ENCODE measurements around the gene PDE11A. TPM values are rescaled to one million over a fixed set of nuclear protein-coding genes. Genes with fewer than 3 reads are reported as not detected.
"Not testable (repeated sequence)": the region's sequence is repeated elsewhere in the genome, so short reads cannot be mapped to it uniquely, and the experiment has no call there.

Gene PDE11A
- total RNA-seq, 2 experiments from 2014 or later: not detected

DNA sequence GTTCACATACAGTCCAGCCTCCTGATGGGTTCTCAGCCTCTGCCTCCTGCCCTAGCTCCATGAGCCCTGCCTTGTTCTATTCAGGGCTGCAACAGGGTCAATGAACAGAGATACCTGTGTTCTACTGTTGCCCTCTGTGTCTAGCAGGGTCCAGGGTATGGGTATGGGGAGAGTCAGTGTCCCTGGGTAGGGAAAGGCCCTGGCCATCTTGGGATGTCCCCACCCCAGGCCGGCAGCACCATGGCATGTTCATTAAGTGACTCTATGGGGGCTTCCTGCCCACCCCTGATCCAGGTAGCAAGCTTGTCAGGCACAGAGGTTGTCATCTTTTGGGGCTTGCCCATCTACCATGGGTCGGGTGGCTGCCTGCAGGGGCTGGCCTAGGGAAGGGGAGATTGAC is 13.5 kb downstream of the PDE11A start:
- no peak overlapping the region for H3K27ac ChIP-seq (ENCODE audit: low read depth in 1 of 2, low read length in 2 of 2)
- Mint-ChIP-seq H3K27ac (no peak overlapping the region), H3K4me1 (ENCODE audit: low read depth) (no peaks in the 10 kb centered on the region), H3K27me3 (peaks cover 16% of the 10 kb centered on the region), H3K9me3 (no peaks in the 10 kb centered on the region), H3K4me3 (no peak overlapping the region), H3K36me3 (ENCODE audit: low read depth) (no peaks in the 10 kb centered on the region)
- POLR2A ChIA-PET: no interaction called here
- no peak overlapping the region for H3K4me3 ChIP-seq (ENCODE audit: low read length)
- intact Hi-C loops (cut with DNase I, micrococcal nuclease): no loop called here
- no peaks in the 10 kb centered on the region for H3K9me3 ChIP-seq (ENCODE audit: control insufficient read depth in 1 of 2, insufficient read depth in 1 of 2, low read length in 2 of 2)
- CTCF ChIA-PET: no interaction called here
- H3K4me1 ChIP-seq (ENCODE audit: insufficient read depth, low read length): no peaks in the 10 kb centered on the region
- TF ChIP-seq, protein P1, sequence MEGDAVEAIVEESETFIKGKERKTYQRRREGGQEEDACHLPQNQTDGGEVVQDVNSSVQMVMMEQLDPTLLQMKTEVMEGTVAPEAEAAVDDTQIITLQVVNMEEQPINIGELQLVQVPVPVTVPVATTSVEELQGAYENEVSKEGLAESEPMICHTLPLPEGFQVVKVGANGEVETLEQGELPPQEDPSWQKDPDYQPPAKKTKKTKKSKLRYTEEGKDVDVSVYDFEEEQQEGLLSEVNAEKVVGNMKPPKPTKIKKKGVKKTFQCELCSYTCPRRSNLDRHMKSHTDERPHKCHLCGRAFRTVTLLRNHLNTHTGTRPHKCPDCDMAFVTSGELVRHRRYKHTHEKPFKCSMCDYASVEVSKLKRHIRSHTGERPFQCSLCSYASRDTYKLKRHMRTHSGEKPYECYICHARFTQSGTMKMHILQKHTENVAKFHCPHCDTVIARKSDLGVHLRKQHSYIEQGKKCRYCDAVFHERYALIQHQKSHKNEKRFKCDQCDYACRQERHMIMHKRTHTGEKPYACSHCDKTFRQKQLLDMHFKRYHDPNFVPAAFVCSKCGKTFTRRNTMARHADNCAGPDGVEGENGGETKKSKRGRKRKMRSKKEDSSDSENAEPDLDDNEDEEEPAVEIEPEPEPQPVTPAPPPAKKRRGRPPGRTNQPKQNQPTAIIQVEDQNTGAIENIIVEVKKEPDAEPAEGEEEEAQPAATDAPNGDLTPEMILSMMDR (IDR thresholded peaks at IDR 0.05): no peak
- no peaks in the 10 kb centered on the region for H3K36me3 ChIP-seq (ENCODE audit: insufficient read depth, low read length)
- no peaks in the 10 kb centered on the region for H3K27me3 ChIP-seq (ENCODE audit: control insufficient read depth in 1 of 2, insufficient read depth in 2 of 2, low read length in 2 of 2)
- ATAC-seq (ENCODE audit: poor library complexity) (no peak), DNase-seq (no peak)

DNA sequence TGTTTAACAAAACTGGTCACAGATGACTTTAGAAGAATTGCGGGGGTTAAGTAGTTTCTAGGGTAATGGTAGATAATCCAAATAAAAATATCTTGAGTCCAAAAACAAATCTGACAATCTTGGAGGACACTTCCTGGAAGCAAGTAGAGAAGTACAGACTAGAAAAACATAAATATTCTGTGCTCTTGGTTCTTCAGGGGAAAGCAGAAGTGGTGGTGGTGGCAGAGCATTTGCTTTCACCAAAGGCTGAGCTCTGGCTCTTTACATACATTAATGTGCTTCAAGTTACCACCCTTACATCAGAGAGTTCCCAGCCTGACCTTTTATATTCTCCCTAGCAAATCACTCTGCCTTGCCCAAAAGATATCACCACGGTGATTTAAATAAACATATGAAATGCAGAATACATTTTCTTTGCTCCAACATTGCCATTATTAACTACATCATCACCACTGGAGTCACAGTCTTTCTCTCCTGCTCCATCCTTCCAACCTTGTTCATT is 15.3 kb downstream of the PDE11A start:
- ChIA-PET CTCF (no interaction called here), POLR2A (no interaction called here)
- intact Hi-C loops (cut with DNase I, micrococcal nuclease): no loop called here
- Histone ChIP-seq H3K27ac (ENCODE audit: low read depth in 1 of 2, low read length in 2 of 2) (no peak overlapping the region), H3K27me3 (ENCODE audit: control insufficient read depth in 1 of 2, insufficient read depth in 2 of 2, low read length in 2 of 2) (no peaks in the 10 kb centered on the region), H3K4me3 (ENCODE audit: low read length) (no peak overlapping the region), H3K4me1 (ENCODE audit: insufficient read depth, low read length) (no peaks in the 10 kb centered on the region), H3K36me3 (ENCODE audit: insufficient read depth, low read length) (no peaks in the 10 kb centered on the region), H3K9me3 (ENCODE audit: control insufficient read depth in 1 of 2, insufficient read depth in 1 of 2, low read length in 2 of 2) (no peaks in the 10 kb centered on the region)
- DNase-seq (no peak), ATAC-seq (ENCODE audit: poor library complexity) (no peak)
- Mint-ChIP-seq H3K27me3 (peaks cover 7% of the 10 kb centered on the region), H3K36me3 (ENCODE audit: low read depth) (no peaks in the 10 kb centered on the region), H3K4me1 (ENCODE audit: low read depth) (no peaks in the 10 kb centered on the region), H3K4me3 (no peak overlapping the region), H3K27ac (no peak overlapping the region), H3K9me3 (no peaks in the 10 kb centered on the region)
- TF ChIP-seq, protein P1 (IDR thresholded peaks at IDR 0.05): no peak

DNA sequence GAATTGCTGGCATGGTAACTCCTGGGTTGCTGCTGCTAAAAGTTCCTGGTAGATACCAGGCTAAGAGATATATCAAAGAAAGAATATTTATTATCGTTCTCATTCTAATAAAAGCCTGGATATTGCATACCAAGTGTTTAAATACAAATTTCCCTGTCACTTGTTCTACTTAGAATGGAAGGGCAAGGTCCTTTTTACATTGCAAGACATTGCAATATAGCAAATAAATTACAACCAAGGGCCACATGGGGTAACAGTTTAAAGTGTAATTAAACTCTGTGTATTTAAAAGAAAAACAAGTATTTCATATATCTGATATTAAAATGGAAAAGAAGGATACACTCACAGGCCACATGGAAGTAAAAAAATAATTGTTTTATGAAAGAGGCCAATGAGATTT is 16.2 kb downstream of the PDE11A start:
- TF ChIP-seq, protein P1 (IDR thresholded peaks at IDR 0.05): no peak
- DNase-seq (no peak), ATAC-seq (ENCODE audit: poor library complexity) (no peak)
- H3K36me3 Mint-ChIP-seq (ENCODE audit: low read depth): no peaks in the 10 kb centered on the region
- H3K36me3 ChIP-seq (ENCODE audit: insufficient read depth, low read length): no peaks in the 10 kb centered on the region
- H3K27me3 Mint-ChIP-seq: no peaks in the 10 kb centered on the region
- intact Hi-C loops (cut with DNase I, micrococcal nuclease): no loop called here
- no peak overlapping the region for H3K4me3 Mint-ChIP-seq
- H3K27ac Mint-ChIP-seq: no peak overlapping the region
- ChIA-PET POLR2A (no interaction called here), CTCF (no interaction called here)
- no peaks in the 10 kb centered on the region for H3K27me3 ChIP-seq (ENCODE audit: control insufficient read depth in 1 of 2, insufficient read depth in 2 of 2, low read length in 2 of 2)
- no peak overlapping the region for H3K4me3 ChIP-seq (ENCODE audit: low read length)
- H3K4me1 Mint-ChIP-seq (ENCODE audit: low read depth): no peaks in the 10 kb centered on the region
- no peaks in the 10 kb centered on the region for H3K4me1 ChIP-seq (ENCODE audit: insufficient read depth, low read length)
- H3K9me3 ChIP-seq (ENCODE audit: control insufficient read depth in 1 of 2, insufficient read depth in 1 of 2, low read length in 2 of 2): no peaks in the 10 kb centered on the region
- H3K27ac ChIP-seq (ENCODE audit: low read depth in 1 of 2, low read length in 2 of 2): no peak overlapping the region
- no peaks in the 10 kb centered on the region for H3K9me3 Mint-ChIP-seq

DNA sequence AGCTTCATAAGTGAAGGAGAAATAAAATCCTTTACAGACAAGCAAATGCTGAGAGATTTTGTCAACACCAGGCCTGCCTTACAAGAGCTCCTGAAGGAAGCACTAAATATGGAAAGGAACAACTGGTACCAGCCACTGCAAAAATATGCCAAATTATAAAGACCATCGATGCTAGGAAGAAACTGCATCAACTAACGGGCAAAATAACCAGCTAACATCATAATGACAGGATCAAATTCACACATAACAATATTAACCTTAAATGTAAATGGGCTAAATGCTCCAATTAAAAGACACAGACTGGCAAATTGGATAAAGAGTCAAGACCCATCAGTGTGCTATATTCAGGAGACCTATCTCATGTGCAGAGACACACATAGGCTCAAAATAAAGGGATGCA is 21.3 kb downstream of the PDE11A start:
- CTCF ChIA-PET; ATAC-seq (ENCODE audit: poor library complexity); H3K36me3 ChIP-seq (ENCODE audit: insufficient read depth, low read length); H3K27me3 ChIP-seq (ENCODE audit: control insufficient read depth in 1 of 2, insufficient read depth in 2 of 2, low read length in 2 of 2); DNase-seq; H3K4me1 Mint-ChIP-seq (ENCODE audit: low read depth); H3K4me3 ChIP-seq (ENCODE audit: low read length); H3K4me3 Mint-ChIP-seq; H3K9me3 ChIP-seq (ENCODE audit: control insufficient read depth in 1 of 2, insufficient read depth in 1 of 2, low read length in 2 of 2); H3K27ac ChIP-seq (ENCODE audit: low read depth in 1 of 2, low read length in 2 of 2); POLR2A ChIA-PET; H3K9me3 Mint-ChIP-seq; H3K27ac Mint-ChIP-seq; H3K36me3 Mint-ChIP-seq (ENCODE audit: low read depth); H3K4me1 ChIP-seq (ENCODE audit: insufficient read depth, low read length); intact Hi-C loops (cut with DNase I, micrococcal nuclease): not testable (repeated sequence)
- peaks cover 16% of the 10 kb centered on the region for H3K27me3 Mint-ChIP-seq
